ENCODE data around the gene TMPRSS12.
"Not testable (repeated sequence)": the region's sequence is repeated elsewhere in the genome, so short reads cannot be mapped to it uniquely, and the experiment has no call there.

- TF ChIP-seq, protein P1, sequence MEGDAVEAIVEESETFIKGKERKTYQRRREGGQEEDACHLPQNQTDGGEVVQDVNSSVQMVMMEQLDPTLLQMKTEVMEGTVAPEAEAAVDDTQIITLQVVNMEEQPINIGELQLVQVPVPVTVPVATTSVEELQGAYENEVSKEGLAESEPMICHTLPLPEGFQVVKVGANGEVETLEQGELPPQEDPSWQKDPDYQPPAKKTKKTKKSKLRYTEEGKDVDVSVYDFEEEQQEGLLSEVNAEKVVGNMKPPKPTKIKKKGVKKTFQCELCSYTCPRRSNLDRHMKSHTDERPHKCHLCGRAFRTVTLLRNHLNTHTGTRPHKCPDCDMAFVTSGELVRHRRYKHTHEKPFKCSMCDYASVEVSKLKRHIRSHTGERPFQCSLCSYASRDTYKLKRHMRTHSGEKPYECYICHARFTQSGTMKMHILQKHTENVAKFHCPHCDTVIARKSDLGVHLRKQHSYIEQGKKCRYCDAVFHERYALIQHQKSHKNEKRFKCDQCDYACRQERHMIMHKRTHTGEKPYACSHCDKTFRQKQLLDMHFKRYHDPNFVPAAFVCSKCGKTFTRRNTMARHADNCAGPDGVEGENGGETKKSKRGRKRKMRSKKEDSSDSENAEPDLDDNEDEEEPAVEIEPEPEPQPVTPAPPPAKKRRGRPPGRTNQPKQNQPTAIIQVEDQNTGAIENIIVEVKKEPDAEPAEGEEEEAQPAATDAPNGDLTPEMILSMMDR (conservative IDR thresholded peaks at IDR 0.05 in 1 of 2, IDR thresholded peaks at IDR 0.05 in 1 of 2; ENCODE audit: low read depth in 1 of 2, low read length in 2 of 2): not testable (repeated sequence)
- TF ChIP-seq EZH2 (IDR thresholded peaks at IDR 0.05; ENCODE audit: low read length, missing control alignments): not testable (repeated sequence)
These were observed 27.8 kb upstream of the TMPRSS12 start for GRCh38 chr12:50814921-50815320.
